22Rv1 (cell line): ENCODE results near the gene NOS3.

Experiments
- CTCF ChIP-seq: fragments of 450-650 bp; IDR thresholded peaks from 2 replicates; pipeline ENCODE4 v1.5.1; 2017; ENCODE audit warnings: mild to moderate bottlenecking
- ZFX ChIP-seq: fragments of 450-650 bp; IDR thresholded peaks from 2 replicates; pipeline ENCODE4 v1.6.1; 2017; ENCODE audit warnings: antibody characterized with exemption, borderline replicate concordance

- TF ChIP-seq CTCF (no peak), ZFX (no peak)
Measured at GRCh38 chr7:151062111-151062398, 71.2 kb downstream of the NOS3 start.
